Prostate gland (tissue), 2 donors: ENCODE results near the gene SPON1. TPM values are rescaled to one million over a fixed set of nuclear protein-coding genes. Genes with fewer than 3 reads are reported as not detected.

Experiments used
- DNase-seq: peaks from one replicate; pipeline ENCODE4 v3.0.0-alpha.2; 2019; ENCODE audit warnings: low spot score
- H3K27ac ChIP-seq, 2 donors: fragments of 200-600 bp; sonication (generic); 2 replicates each; pipeline ENCODE4 v1.5.1; 2017 to 2019
- H3K27me3 ChIP-seq: fragments of 200-600 bp; sonication (generic); replicated peaks from 2 replicates; pipeline ENCODE4 v1.5.1; 2019; ENCODE audit not compliant: insufficient read depth
- H3K36me3 ChIP-seq, 2 donors: fragments of 200-600 bp; sonication (generic); 1 replicate in 1 of 2; 2 replicates in 1 of 2; pipeline versions ENCODE4 v1.5.1 to v1.8.1; 2017 to 2019
- H3K4me1 ChIP-seq: fragments of 200-600 bp; sonication (generic); replicated peaks from 2 replicates; pipeline ENCODE4 v1.5.1; 2019
- H3K4me3 ChIP-seq, 2 donors: fragments of 200-600 bp; sonication (generic); 2 replicates each; pipeline ENCODE4 v1.5.1; 2017 to 2019
- H3K9me3 ChIP-seq: fragments of 200-600 bp; sonication (generic); 2 replicates; pipeline ENCODE4 v1.5.1; 2017
- POLR2A ChIP-seq: fragments of 450-650 bp; IDR thresholded peaks from one replicate; pipeline ENCODE4 v1.6.1; 2016; ENCODE audit warnings: antibody characterized with exemption, mild to moderate bottlenecking
- POLR2AphosphoS5 ChIP-seq: sonication (generic); formaldehyde crosslinking; IDR thresholded peaks from one replicate; pipeline ENCODE4 v1.6.1; 2017; ENCODE audit warnings: antibody characterized with exemption
- WGBS: methylation state at CpG from one replicate; pipeline ENCODE4 v1.1.5; 2018; 5-methylcytosine and 5-hydroxymethylcytosine counted together
- intact Hi-C: fragments of 100-400 bp; cut with DNase I; formaldehyde crosslinking; loops from one replicate; pipeline ENCODE4 v1.14.2; 2022
- total RNA-seq, 2 donors: library from RNA; depleted of rRNA; stranded (reverse); fragments of >200 nt; gene quantifications; one replicate each; pipeline ENCODE4 v1.1.0, GENCODE V29; 2016
- TF ChIP-seq, protein P1 (sequence below), 4 experiments: fragments of 200-600 bp in 2 of 4; fragments of 450-650 bp in 2 of 4; sonication (generic) in 2 of 4; IDR thresholded peaks; 1 replicate in 3 of 4; 2 replicates in 1 of 4; pipeline ENCODE4 v1.5.1; 2016 to 2019; ENCODE audit warnings: antibody characterized with exemption in 4 of 4, mild to moderate bottlenecking in 2 of 4, moderate library complexity in 2 of 4

The SPON1 gene
- total RNA-seq, 2 donors from 2014 or later = 13.7 to 28.2 TPM

DNA sequence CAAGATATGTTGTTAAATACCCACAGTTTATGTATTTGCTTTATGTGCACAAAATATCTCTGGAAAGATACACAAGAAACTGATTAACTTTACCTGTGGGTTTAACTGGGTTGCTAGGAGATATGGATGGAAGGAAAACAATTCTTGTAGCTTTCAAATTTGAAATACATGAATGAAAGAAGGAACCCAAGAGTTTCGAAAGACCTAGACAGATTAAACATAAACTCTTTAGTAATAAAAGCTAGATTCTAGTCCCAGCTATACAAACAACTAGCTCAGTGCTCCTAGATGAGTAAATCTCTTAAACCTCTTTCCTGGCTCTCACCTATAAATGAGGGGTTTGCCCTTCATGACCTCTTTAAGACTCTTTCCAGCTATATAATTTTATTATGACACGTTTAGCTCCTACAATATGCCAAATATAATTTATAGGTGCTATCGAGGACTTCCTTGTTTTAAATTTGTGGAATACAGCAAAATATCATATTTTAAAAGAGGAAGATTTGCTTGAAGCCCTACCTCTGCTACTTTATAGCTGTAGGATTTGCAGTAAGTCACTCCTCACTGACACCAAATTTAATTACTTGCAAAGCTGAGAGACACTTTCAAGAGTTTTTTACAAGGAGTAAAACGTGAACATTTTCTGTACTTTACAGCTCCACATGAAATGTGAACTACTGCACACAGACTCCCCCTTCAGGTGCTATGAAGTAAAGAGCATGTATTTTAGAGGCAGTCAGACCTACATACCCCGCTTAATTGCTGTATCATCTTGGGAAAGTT lies 345.8 kb downstream of the SPON1 start:
- Histone ChIP-seq H3K4me3 (no peak overlapping the region), H3K27ac (no peak overlapping the region), H3K9me3 (no peaks in the 10 kb centered on the region), H3K36me3 (no peaks in the 10 kb centered on the region), H3K27me3 (no peaks in the 10 kb centered on the region), H3K4me1 (no peaks in the 10 kb centered on the region)
- no peak for DNase-seq
- 18% methylated on average over 5 of the region's 5 CpGs for WGBS
- intact Hi-C loops = no loop called here
- TF ChIP-seq POLR2A = no peak
- peak; percentile 25 for TF ChIP-seq POLR2AphosphoS5
- TF ChIP-seq, protein P1, sequence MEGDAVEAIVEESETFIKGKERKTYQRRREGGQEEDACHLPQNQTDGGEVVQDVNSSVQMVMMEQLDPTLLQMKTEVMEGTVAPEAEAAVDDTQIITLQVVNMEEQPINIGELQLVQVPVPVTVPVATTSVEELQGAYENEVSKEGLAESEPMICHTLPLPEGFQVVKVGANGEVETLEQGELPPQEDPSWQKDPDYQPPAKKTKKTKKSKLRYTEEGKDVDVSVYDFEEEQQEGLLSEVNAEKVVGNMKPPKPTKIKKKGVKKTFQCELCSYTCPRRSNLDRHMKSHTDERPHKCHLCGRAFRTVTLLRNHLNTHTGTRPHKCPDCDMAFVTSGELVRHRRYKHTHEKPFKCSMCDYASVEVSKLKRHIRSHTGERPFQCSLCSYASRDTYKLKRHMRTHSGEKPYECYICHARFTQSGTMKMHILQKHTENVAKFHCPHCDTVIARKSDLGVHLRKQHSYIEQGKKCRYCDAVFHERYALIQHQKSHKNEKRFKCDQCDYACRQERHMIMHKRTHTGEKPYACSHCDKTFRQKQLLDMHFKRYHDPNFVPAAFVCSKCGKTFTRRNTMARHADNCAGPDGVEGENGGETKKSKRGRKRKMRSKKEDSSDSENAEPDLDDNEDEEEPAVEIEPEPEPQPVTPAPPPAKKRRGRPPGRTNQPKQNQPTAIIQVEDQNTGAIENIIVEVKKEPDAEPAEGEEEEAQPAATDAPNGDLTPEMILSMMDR (IDR thresholded peaks at IDR 0.05) = peak in 2 of 4 experiments; percentile 33 to 50

DNA sequence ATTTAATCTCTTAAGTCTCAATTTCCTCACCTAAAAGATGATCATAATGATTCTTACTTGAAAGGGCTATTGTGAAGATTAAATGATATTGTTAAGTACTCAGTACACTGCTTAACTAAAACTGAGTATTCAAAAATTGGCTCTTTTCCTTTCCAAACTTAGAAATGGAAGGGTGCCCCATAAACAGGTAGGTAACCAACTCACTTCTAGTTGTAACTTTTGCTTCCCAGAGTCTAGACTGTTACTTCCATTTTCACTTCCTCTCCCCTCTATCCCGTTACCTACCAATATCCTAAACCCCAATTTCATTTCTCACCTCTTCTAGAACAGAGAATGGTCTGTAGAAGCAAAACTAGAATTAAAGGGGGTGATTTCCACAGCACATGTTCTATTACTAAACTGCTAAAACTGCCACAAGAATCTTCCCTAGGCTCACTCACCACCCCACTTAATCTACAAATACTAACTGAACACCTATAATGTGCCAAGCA lies 346.4 kb downstream of the SPON1 start:
- DNase-seq = no peak
- H3K9me3 ChIP-seq = no peaks in the 10 kb centered on the region
- TF ChIP-seq, protein P1 (IDR thresholded peaks at IDR 0.05) = no peak
- no peak for TF ChIP-seq POLR2A
- TF ChIP-seq POLR2AphosphoS5 = no peak
- no peaks in the 10 kb centered on the region for H3K27me3 ChIP-seq
- intact Hi-C loops = no loop called here
- H3K4me3 ChIP-seq = no peak overlapping the region
- no peak overlapping the region for H3K27ac ChIP-seq
- no peaks in the 10 kb centered on the region for H3K4me1 ChIP-seq
- 86% methylated on average over 1 of the region's 1 CpG for WGBS
- no peaks in the 10 kb centered on the region for H3K36me3 ChIP-seq

DNA sequence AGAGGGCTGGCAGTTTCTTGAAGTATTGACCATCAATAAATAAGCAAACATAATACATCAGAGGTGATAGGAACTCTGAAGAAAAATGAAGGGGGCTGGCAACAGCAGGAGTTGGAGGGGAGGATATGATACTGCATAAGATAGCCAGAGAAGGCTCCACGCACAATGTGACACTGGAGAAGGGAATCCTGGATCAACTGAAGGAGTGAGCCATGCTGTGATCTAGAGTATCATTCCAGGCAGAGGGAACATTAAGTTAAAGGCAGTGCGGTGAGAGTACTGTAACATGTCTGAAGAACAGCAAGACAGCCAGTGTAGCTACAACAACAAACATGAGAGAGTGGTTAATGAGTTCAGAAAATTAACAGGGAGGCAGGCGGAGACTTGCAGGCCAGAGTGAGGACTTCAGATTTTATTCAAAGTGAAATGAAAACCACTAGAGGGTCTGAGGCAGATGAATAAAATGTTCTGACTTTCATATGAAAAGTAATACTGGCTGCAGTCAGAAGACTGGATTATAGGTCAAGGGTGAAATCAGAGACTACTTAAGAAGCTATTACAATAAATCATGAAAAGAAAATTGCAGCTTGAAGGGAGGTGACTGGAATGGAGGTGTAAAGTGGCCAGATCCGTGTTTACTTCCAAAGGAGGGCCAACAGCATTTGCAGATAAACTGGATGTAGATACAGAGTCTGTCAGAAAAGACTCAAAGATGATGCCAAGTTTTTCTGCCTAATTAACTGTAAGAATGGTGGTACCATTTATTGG lies 347.1 kb downstream of the SPON1 start:
- no peaks in the 10 kb centered on the region for H3K4me1 ChIP-seq
- H3K9me3 ChIP-seq = no peaks in the 10 kb centered on the region
- no peak overlapping the region for H3K4me3 ChIP-seq
- no peak for TF ChIP-seq POLR2A
- TF ChIP-seq POLR2AphosphoS5 = no peak
- TF ChIP-seq, protein P1 (IDR thresholded peaks at IDR 0.05) = no peak
- no peaks in the 10 kb centered on the region for H3K36me3 ChIP-seq
- no peak for DNase-seq
- H3K27ac ChIP-seq = no peak overlapping the region
- 45% methylated on average over 4 of the region's 4 CpGs for WGBS
- intact Hi-C loops = loop anchor here (5.0 kb wide), 1 partner anchor 43 kb away; no protein-coding TSS in a partner anchor
- no peaks in the 10 kb centered on the region for H3K27me3 ChIP-seq

DNA sequence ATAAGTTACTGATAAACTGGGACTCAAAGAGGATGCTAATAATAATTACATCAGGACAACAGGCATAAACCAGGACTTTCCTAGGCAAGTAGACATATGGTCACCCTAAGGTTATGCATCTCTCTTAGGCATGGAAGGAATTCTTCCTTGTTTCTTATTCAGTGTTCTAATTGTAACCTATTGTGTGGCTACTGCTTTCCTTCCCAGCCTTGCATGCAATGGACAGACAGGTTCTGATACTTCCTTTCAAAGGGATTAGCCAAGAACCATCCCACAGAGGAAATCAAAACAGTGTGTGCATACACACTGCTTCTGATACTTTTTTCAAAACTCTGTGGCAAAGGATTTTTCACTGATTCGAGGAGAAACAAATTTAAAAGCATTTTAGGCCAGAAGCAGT lies 348.2 kb downstream of the SPON1 start:
- intact Hi-C loops = loop anchor here (5.0 kb wide), 1 partner anchor 42 kb away; no protein-coding TSS in a partner anchor
- WGBS = 62% methylated on average over 1 of the region's 1 CpG

More for the DNA sequence above, 348.2 kb downstream of the SPON1 start:
- Histone ChIP-seq H3K27me3 (no peaks in the 10 kb centered on the region), H3K9me3 (no peaks in the 10 kb centered on the region), H3K27ac (no peak overlapping the region), H3K4me3 (no peak overlapping the region), H3K36me3 (no peaks in the 10 kb centered on the region), H3K4me1 (no peaks in the 10 kb centered on the region)
- DNase-seq = no peak
- TF ChIP-seq, protein P1 (IDR thresholded peaks at IDR 0.05) = no peak
- TF ChIP-seq POLR2AphosphoS5 (no peak), POLR2A (no peak)
